HepG2 (cell line): ENCODE data around the gene MINDY3. TPM values are rescaled to one million over a fixed set of nuclear protein-coding genes. Genes with fewer than 3 reads are reported as not detected.
A peak's percentile ranks its signal among the peaks of the same experiment; 100 is the strongest.

Experiments
- ATF7-NPFF ChIP-seq: sonication (generic); formaldehyde crosslinking; IDR thresholded peaks from 2 replicates; pipeline ENCODE4 v1.8.1; 2023; ENCODE audit warnings: mild to moderate bottlenecking, low read depth, missing genetic modification reagents, moderate library complexity
- CAMTA2 ChIP-seq: sonication (generic); formaldehyde crosslinking; IDR thresholded peaks from 2 replicates; pipeline ENCODE4 v1.4.0; 2020; ENCODE audit warnings: mild to moderate bottlenecking, missing genetic modification reagents, borderline replicate concordance
- CREM ChIP-seq, 2 experiments: sonication (generic) in 1 of 2; formaldehyde crosslinking in 1 of 2; IDR thresholded peaks; 2 replicates each; pipeline versions ENCODE4 v1.4.0 to v1.6.1; 2016 to 2020; ENCODE audit warnings: antibody characterized with exemption in 1 of 2, mild to moderate bottlenecking in 1 of 2, missing genetic modification reagents in 1 of 2
- FLYWCH1 ChIP-seq: sonication (generic); formaldehyde crosslinking; IDR thresholded peaks from 2 replicates; pipeline ENCODE4 v1.8.1; 2023; ENCODE audit warnings: mild to moderate bottlenecking, missing genetic modification reagents
- FOXM1 ChIP-seq: sonication (generic); formaldehyde crosslinking; IDR thresholded peaks from 2 replicates; pipeline ENCODE4 v1.5.0; 2020; ENCODE audit warnings: missing genetic modification reagents
- GATAD1 ChIP-seq: IDR thresholded peaks from 2 replicates; pipeline ENCODE4 v1.6.1; 2016; ENCODE audit warnings: missing genetic modification reagents, missing compliant biosample characterization
- IRF1 ChIP-seq: sonication (generic); formaldehyde crosslinking; IDR thresholded peaks from 2 replicates; pipeline ENCODE4 v1.4.0; 2020; ENCODE audit warnings: low read depth, mild to moderate bottlenecking, missing genetic modification reagents
- LBX2 ChIP-seq: sonication (generic); formaldehyde crosslinking; IDR thresholded peaks from 2 replicates; pipeline ENCODE4 v1.5.0; 2020; ENCODE audit warnings: missing genetic modification reagents, mild to moderate bottlenecking, borderline replicate concordance
- MBNL3 ChIP-seq: fragments of 250-450 bp; sonication (Bioruptor Pico); conservative IDR thresholded peaks from 2 replicates; pipeline ENCODE4 v1.8.0; 2022; ENCODE audit warnings: mild to moderate bottlenecking, inconsistent platforms
- NCOA1 ChIP-seq: sonication (generic); formaldehyde crosslinking; IDR thresholded peaks from 2 replicates; pipeline ENCODE4 v1.9.0; 2021; ENCODE audit warnings: missing genetic modification reagents
- NR3C1 ChIP-seq: sonication (generic); formaldehyde crosslinking; IDR thresholded peaks from 2 replicates; pipeline ENCODE4 v1.4.0; 2020; ENCODE audit warnings: missing genetic modification reagents
- THAP11 ChIP-seq: IDR thresholded peaks from 2 replicates; pipeline ENCODE4 v1.6.1; 2016; ENCODE audit warnings: missing biosample characterization, missing genetic modification reagents
- ZFP41 ChIP-seq: sonication (generic); formaldehyde crosslinking; IDR thresholded peaks from 2 replicates; pipeline ENCODE4 v1.4.0; 2020; ENCODE audit warnings: mild to moderate bottlenecking, missing genetic modification reagents, borderline replicate concordance
- ZNF280D ChIP-seq: sonication (generic); formaldehyde crosslinking; IDR thresholded peaks from 2 replicates; pipeline ENCODE4 v1.5.1; 2020; ENCODE audit warnings: mild to moderate bottlenecking, missing genetic modification reagents
- ZNF367 ChIP-seq: sonication (generic); formaldehyde crosslinking; IDR thresholded peaks from 2 replicates; pipeline ENCODE4 v1.4.0; 2020; ENCODE audit warnings: missing genetic modification reagents, borderline replicate concordance
- ZNF432 ChIP-seq: sonication (generic); formaldehyde crosslinking; IDR thresholded peaks from 2 replicates; pipeline ENCODE4 v1.5.0; 2020; ENCODE audit warnings: missing genetic modification reagents, mild to moderate bottlenecking, borderline replicate concordance
- ZNF605 ChIP-seq: sonication (generic); formaldehyde crosslinking; IDR thresholded peaks from 2 replicates; pipeline ENCODE4 v1.8.0; 2022; ENCODE audit warnings: mild to moderate bottlenecking, missing genetic modification reagents
- ZNF780A ChIP-seq: sonication (generic); formaldehyde crosslinking; IDR thresholded peaks from 2 replicates; pipeline ENCODE4 v1.8.0; 2022; ENCODE audit warnings: mild to moderate bottlenecking, missing genetic modification reagents, moderate library complexity
- ZNF788 ChIP-seq: sonication (generic); formaldehyde crosslinking; IDR thresholded peaks from 2 replicates; pipeline ENCODE4 v1.5.0; 2020; ENCODE audit warnings: mild to moderate bottlenecking, missing genetic modification reagents, borderline replicate concordance
- ZSCAN12 ChIP-seq: sonication (generic); formaldehyde crosslinking; IDR thresholded peaks from 2 replicates; pipeline ENCODE4 v1.9.0; 2021; ENCODE audit warnings: mild to moderate bottlenecking, missing genetic modification reagents
- polyA plus RNA-seq, 8 experiments: library from polyadenylated mRNA; depleted of rRNA in 3 of 8; stranded (reverse) in 7 of 8; unstranded in 1 of 8; fragments of >200 nt; fragmentation: Illumina TruSeq in 4 of 8; extraction: Trizol in 4 of 8; gene quantifications; 2 replicates each; pipeline versions ENCODE4 v1.2.1 to v1.2.3, GENCODE V29; 2011 to 2016; ENCODE audit warnings: low read depth in 4 of 8, missing spikeins in 1 of 8, mixed read lengths in 1 of 8; ENCODE audit not compliant: insufficient read depth in 1 of 8
- total RNA-seq, 5 experiments: library from RNA; depleted of rRNA; stranded (reverse); fragments of >200 nt; fragmentation: Illumina TruSeq; extraction: Trizol; gene quantifications; 2 replicates each; pipeline ENCODE4 v1.2.3, GENCODE V29; 2016; ENCODE audit warnings: low read depth in 1 of 5

Gene MINDY3
- total and polyA plus RNA-seq, 2 of the 13 experiments (the other 11 are each of a cell fraction or from before 2014, with no cell fraction given) = 6.4 to 17.5 TPM

- TF ChIP-seq NR3C1 (no peak), NCOA1 (no peak), CREM (IDR thresholded peaks at IDR 0.05) (peak; percentile 59; the same call in 1 of the 2 replicates), CREM (CRISPR knock-in tag; IDR thresholded peaks at IDR 0.05) (no peak), ATF7-NPFF (CRISPR knock-in tag) (no peak; the same call in 1 of the 2 replicates), FOXM1 (CRISPR knock-in tag) (no peak), LBX2 (CRISPR knock-in tag) (no peak), ZNF780A (no peak), ZNF367 (CRISPR knock-in tag) (no peak), CAMTA2 (CRISPR knock-in tag) (no peak), ZNF280D (CRISPR knock-in tag) (peak; percentile 36; the same call in 1 of the 2 replicates), MBNL3 (CRISPR knock-in tag) (no peak), GATAD1 (CRISPR knock-in tag) (peak; percentile 88), IRF1 (CRISPR knock-in tag) (no peak), ZNF788 (no peak), THAP11 (CRISPR knock-in tag) (peak; percentile 89), ZSCAN12 (no peak), FLYWCH1 (CRISPR knock-in tag) (no peak), ZNF605 (CRISPR knock-in tag) (no peak; the same call in 1 of the 2 replicates), ZFP41 (no peak), ZNF432 (CRISPR knock-in tag) (no peak)
These were observed at the start of gene MINDY3 (continued) for GRCh38 chr10:15859906-15860691.
